HFFc6 (cell line): Measurements from ENCODE around the gene NOSTRIN. TPM values are rescaled to one million over a fixed set of nuclear protein-coding genes. Genes with fewer than 3 reads are reported as not detected.

Source experiments
- DNase-seq: peaks from one replicate; pipeline ENCODE4 v3.0.0-alpha.2; 2018
- H3K27ac Mint-ChIP-seq: 2 replicates; pipeline ENCODE4 v1.8.0; 2020; ENCODE audit warnings: mild to moderate bottlenecking, mixed read lengths
- H3K27me3 Mint-ChIP-seq: 2 replicates; pipeline ENCODE4 v1.8.0; 2021; ENCODE audit warnings: mild to moderate bottlenecking, moderate library complexity, mixed read lengths; ENCODE audit not compliant: insufficient read depth
- H3K36me3 Mint-ChIP-seq: 2 replicates; pipeline ENCODE4 v1.8.0; 2021; ENCODE audit warnings: low read depth, mixed read lengths
- H3K4me1 Mint-ChIP-seq: 2 replicates; pipeline ENCODE4 v1.8.0; 2020; ENCODE audit warnings: low read depth, mixed read lengths
- H3K4me3 Mint-ChIP-seq: 2 replicates; pipeline ENCODE4 v1.8.0; 2020; ENCODE audit warnings: mild to moderate bottlenecking, moderate library complexity, mixed read lengths
- H3K9me3 Mint-ChIP-seq: 2 replicates; pipeline ENCODE4 v1.8.0; 2020; ENCODE audit warnings: mild to moderate bottlenecking, mixed read lengths
- total RNA-seq, 6 experiments: library from RNA; stranded (reverse); fragmentation: NEBNext Ultra II Directional; extraction: Animal tissue kit (Norgen Biotek cat#: 25700); gene quantifications; 2 replicates in 1 of 6; 3 replicates in 5 of 6; pipeline ENCODE4 v1.2.3, GENCODE V29; 2021
- TF ChIP-seq, protein P1 (sequence below): fragments of 200-600 bp; sonication (generic); IDR thresholded peaks from 2 replicates; pipeline ENCODE4 v1.5.0; 2021; ENCODE audit warnings: antibody characterized with exemption, mild to moderate bottlenecking

The NOSTRIN gene
- total RNA-seq, 6 experiments from 2014 or later: not detected

DNA sequence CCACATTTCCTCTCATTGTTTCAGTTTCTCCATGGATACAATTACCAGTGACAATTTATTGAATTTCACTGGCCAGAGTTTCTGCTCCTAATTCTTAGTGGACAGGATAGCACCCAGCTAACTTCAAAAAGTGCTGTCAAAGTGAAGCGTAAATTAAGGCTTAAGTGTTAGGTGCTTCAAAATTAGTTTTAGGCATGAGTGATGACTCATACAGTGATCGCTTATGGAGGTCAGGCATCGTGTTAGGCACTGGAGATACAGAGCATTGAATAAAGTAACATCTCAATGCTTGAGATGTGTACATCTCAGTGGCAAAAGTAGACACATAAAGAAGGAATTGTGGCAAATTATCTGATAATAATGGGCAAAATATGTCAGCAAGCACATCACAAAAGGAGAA lies 40.8 kb downstream of the NOSTRIN start:
- no peak for DNase-seq
- H3K9me3 Mint-ChIP-seq: no peaks in the 10 kb centered on the region
- TF ChIP-seq, protein P1, sequence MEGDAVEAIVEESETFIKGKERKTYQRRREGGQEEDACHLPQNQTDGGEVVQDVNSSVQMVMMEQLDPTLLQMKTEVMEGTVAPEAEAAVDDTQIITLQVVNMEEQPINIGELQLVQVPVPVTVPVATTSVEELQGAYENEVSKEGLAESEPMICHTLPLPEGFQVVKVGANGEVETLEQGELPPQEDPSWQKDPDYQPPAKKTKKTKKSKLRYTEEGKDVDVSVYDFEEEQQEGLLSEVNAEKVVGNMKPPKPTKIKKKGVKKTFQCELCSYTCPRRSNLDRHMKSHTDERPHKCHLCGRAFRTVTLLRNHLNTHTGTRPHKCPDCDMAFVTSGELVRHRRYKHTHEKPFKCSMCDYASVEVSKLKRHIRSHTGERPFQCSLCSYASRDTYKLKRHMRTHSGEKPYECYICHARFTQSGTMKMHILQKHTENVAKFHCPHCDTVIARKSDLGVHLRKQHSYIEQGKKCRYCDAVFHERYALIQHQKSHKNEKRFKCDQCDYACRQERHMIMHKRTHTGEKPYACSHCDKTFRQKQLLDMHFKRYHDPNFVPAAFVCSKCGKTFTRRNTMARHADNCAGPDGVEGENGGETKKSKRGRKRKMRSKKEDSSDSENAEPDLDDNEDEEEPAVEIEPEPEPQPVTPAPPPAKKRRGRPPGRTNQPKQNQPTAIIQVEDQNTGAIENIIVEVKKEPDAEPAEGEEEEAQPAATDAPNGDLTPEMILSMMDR: no peak
- H3K27me3 Mint-ChIP-seq: no peaks in the 10 kb centered on the region; the same call in none of the 2 replicates
- no peaks in the 10 kb centered on the region for H3K36me3 Mint-ChIP-seq
- H3K4me1 Mint-ChIP-seq: no peaks in the 10 kb centered on the region
- no peak overlapping the region for H3K4me3 Mint-ChIP-seq
- no peak overlapping the region for H3K27ac Mint-ChIP-seq

DNA sequence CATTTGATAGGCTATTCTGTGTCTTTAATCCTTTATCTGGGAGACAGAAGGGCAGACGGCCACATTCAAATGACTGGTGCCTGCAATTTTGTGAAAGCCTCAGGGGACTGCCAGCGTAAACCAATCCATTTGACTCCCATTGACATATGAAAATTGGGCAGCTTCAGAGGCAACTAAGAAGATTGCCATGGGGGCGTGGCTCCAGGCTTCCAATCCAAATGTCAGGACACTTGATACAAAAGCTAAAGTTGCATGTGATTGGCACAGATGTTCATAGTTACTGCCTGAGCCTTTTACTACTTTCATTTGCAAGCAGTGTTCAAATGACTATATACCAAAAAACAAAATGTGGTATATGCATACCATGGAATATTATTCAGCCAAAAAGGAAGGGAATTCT lies 45.8 kb downstream of the NOSTRIN start:
- no peak for DNase-seq
- Mint-ChIP-seq H3K27me3 (no peaks in the 10 kb centered on the region; the same call in 1 of the 2 replicates), H3K9me3 (no peaks in the 10 kb centered on the region), H3K27ac (no peak overlapping the region), H3K4me3 (no peak overlapping the region), H3K4me1 (peaks cover 8% of the 10 kb centered on the region), H3K36me3 (no peaks in the 10 kb centered on the region; the same call in 1 of the 2 replicates)
- TF ChIP-seq, protein P1: no peak

DNA sequence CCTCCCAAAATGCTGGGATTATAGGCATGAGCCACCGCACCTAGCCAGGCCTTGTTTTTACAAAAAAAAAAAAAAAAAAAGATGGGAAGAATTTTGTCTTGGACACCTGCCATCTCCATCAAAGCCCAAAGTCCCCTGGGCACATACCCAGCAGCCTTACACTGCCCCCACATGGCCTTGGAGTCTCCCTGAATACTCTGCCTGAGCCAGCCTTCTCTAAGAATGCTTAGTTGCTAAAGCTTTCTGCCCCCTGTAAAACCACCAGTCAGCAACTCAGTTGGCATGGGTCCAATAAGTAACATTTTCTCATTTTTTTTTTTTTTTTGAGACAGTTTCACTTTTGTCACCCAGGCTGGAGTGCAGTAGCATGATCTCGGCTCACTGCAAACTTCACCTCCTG lies 47.2 kb downstream of the NOSTRIN start:
- TF ChIP-seq, protein P1: no peak; the same call in 1 of the 2 replicates
- no peak for DNase-seq
- Mint-ChIP-seq H3K27me3 (no peaks in the 10 kb centered on the region; the same call in 1 of the 2 replicates), H3K9me3 (no peaks in the 10 kb centered on the region), H3K4me3 (no peak overlapping the region), H3K27ac (no peak overlapping the region), H3K36me3 (peaks cover 5% of the 10 kb centered on the region), H3K4me1 (peaks cover 8% of the 10 kb centered on the region)

DNA sequence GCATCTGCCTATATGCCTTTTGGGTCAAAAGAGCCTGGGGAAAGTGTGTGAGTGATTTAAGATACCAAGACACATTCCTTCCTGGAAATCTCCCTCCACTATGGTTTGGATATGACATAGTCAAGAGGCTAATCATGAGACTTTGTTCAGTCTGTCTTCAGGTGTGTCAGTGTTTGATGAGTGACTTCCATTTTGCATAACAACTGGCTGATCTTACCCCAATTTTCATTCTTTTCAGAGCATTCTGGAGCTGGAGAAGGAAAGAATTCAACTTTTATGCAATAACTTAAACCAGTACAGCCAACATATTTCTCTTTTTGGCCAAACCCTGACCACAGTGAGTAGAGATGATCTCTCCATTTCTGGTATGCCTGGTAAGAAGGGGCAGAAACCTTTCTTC lies 48.4 kb downstream of the NOSTRIN start:
- H3K4me1 Mint-ChIP-seq: peaks cover 8% of the 10 kb centered on the region
- peaks cover 9% of the 10 kb centered on the region for H3K36me3 Mint-ChIP-seq
- H3K9me3 Mint-ChIP-seq: no peaks in the 10 kb centered on the region
- DNase-seq: no peak
- TF ChIP-seq, protein P1: no peak
- H3K4me3 Mint-ChIP-seq: no peak overlapping the region
- no peak overlapping the region for H3K27ac Mint-ChIP-seq
- no peaks in the 10 kb centered on the region for H3K27me3 Mint-ChIP-seq

DNA sequence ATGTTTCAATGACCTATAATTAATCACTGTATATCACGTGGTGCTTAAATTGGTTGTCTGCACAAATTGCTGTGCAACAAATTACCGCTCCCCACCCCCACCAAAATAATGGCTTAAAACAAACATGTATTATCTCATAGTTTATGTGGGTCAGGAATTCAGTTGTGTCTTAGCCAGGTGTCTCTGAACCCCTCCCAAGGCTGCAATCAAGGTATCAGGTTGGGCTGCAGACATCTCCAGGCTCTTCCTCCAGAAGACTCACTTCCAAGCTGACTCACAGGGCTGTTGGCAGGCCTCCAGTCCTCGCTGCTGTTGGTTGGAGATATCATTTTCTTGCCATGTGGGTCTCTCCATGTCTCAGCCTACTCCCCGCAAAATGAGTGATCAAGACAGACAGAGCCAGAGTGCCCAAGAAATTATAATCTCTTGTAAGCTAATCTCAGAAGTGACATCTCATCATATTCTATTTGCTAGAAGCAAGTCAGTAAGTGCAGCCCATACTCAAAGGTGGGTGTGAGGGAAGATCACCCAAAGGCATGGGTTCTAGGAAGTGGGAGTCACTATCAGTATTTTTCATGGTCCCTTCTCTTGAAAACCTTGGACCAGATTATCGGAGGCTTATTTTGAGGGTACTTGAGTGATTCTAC lies 49.4 kb downstream of the NOSTRIN start:
- peaks cover 9% of the 10 kb centered on the region for H3K36me3 Mint-ChIP-seq
- H3K9me3 Mint-ChIP-seq: no peaks in the 10 kb centered on the region
- peak; percentile 68 for DNase-seq
- H3K4me1 Mint-ChIP-seq: peaks cover 8% of the 10 kb centered on the region
- H3K27ac Mint-ChIP-seq: no peak overlapping the region
- H3K4me3 Mint-ChIP-seq: no peak overlapping the region
- TF ChIP-seq, protein P1: no peak
- no peaks in the 10 kb centered on the region for H3K27me3 Mint-ChIP-seq
